GM23338 (cell line): ENCODE data around the gene AKAP7.

ENCODE experiments used
- CREB1 ChIP-seq: fragments of 250-450 bp; sonication (Bioruptor Pico); IDR thresholded peaks from 2 replicates; pipeline ENCODE4 v1.5.0; 2020; ENCODE audit warnings: low read depth, mild to moderate bottlenecking, moderate library complexity
- CTCF ChIP-seq, 2 experiments: fragments of 200-600 bp in 1 of 2; sonication (generic) in 1 of 2; conservative IDR thresholded peaks; 2 replicates each; pipeline versions ENCODE4 v1.5.1 to v1.6.1; 2016 to 2017; ENCODE audit warnings: antibody characterized with exemption in 2 of 2, low read depth in 2 of 2, mild to moderate bottlenecking in 2 of 2, moderate library complexity in 1 of 2
- EZH2phosphoT487 ChIP-seq: fragments of 200-600 bp; sonication (generic); IDR thresholded peaks from one replicate; pipeline ENCODE4 v1.8.1; 2018; ENCODE audit warnings: antibody characterized with exemption; ENCODE audit not compliant: unreplicated experiment
- POLR2AphosphoS5 ChIP-seq: IDR thresholded peaks from 2 replicates; pipeline ENCODE4 v1.6.1; 2016; ENCODE audit warnings: antibody characterized with exemption, low read depth
- ZNF462 ChIP-seq: fragments of 250-450 bp; sonication (Bioruptor Pico); IDR thresholded peaks from 2 replicates; pipeline ENCODE4 v1.5.0; 2020; ENCODE audit warnings: mild to moderate bottlenecking, moderate library complexity

- TF ChIP-seq CTCF (conservative IDR thresholded peaks at IDR 0.05; ENCODE audit: low read depth in 2 of 2) (no peak), CREB1 (no peak), POLR2AphosphoS5 (no peak), ZNF462 (no peak), EZH2phosphoT487 (no peak)
Measured at GRCh38 chr6:131255434-131255833, 120.2 kb downstream of the AKAP7 start.
